Fibroblast of upper back skin (primary cell): Measurements from ENCODE around the gene SLC18A3.

ENCODE experiments used
- DNase-seq: peaks from one replicate; pipeline ENCODE4 v3.0.0-alpha.2; 2013

SLC18A3 gene

DNA sequence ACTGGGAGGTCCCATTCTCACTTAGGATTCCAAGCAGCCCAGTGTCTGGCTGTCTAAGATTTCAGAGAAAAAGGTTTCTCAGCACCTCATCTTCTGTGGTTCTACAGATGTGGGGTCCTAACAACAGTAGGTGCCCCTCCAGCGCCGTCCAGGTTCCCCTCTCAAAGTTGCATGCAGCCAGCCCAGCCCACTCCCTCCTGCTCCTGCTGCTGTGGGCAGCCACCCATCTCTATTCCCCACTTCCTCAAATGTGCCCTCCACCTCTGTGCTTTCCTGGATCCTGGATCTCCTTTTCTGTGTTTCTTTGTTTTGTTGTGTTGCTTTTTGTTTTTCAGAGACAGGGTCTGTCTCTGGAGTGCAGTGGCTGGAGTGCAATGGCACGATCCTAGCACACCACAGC lies 13.3 kb upstream of the SLC18A3 start:
- DNase-seq: no peak

DNA sequence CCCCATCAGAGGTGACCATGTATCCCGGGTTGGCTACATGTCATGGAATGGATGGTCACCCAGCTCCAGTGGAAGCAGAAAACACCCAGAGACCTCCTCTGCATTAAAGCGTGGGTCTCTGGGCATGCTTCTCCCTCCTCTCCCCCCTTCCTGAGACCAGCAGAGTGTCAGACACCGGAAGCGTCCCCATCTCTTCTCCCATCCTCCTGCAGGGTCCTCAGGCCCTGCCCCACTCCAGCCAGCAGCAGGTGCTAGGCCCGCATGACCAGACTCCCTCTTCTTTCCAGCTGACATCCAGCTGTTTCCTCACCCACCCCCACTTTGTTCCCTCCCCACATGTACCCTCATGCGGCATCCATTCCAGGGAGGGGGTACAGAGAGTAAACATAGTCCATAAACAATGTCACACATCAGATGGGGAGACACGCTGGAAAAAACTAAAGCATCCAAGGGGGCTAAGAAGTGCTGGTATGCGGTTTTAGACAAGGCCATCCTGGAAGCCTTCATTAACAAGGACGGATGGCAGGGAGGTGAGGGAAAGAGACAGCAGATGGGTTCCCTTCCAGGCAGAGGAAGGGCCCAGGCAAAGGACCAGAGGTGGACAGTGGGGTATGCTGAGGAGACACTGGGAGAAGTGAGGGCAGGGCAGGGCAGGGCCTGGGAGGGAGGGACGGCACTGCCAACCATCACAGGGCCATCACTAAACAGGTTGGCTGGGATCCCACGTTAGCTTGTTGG lies 12.5 kb upstream of the SLC18A3 start:
- no peak for DNase-seq

DNA sequence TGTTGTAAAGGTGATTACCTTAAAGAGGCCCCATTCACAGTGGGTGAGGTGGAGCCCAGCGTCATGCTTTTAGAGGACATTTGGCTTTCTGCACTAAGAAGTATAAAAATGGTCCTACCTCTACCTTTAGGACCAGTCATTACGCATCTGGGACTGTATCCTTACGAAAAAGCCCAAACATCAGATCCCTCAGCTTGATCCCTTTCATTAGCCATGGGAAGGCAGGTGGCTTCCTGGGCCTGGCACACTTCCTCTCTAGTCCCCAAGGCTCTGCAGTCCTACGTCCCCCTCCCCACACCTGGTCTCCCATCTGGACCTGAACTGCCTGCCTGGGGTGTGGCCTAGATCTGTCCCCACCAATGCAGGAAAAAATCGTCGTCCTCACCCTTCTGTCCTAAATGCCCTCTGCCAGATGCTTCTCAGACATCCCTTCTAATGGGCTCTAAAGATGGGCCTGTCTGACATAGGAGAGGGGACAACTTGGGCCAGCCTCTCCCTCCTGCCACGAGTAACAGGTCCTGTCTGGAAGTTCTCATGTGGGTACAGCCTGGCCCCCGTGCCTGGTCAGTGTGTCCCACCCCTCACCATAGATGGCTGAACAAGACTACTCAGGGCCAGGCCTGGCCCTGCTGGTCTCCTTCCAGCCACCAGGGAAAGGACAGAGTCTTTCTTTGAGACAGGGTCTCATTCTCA lies 11.8 kb upstream of the SLC18A3 start:
- DNase-seq: no peak

DNA sequence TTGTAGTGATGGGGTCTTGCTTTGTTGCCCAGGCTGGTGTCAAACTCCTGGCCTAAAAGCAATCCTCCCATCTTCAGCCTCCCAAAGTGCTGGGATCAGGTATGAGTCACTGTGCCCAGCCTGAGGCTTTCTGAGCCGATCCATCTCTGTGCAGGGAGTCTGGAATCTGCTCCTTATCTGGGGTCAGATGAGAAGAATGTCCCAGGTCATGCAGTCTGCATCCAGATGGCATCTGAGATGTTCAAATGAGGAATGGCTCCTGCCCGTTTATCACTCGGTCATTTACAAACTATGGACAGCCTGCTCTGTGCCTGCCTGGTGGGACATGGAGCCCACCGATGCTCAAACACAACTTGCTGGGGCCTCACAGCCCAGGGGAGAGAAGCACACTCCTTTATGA lies 11.1 kb upstream of the SLC18A3 start:
- no peak for DNase-seq

DNA sequence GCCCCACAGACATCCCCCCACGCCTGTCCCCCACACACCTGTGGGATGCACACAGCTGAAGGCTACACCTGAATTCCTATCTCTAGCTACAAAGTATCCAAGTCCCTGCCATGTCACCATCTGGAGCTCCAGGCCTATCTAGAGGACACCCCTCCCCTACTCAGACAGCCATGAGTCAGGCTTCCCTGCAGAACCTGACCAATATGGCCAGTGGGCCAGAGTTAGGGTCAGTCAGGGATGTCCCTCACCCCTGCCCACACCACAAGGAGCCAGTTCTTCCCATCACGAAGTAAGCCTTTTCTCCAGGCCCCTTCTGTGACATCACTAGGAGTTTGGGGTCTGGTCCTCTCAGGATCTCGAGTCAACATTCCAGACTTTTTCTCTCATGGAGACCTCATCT lies 10.6 kb upstream of the SLC18A3 start:
- no peak for DNase-seq

DNA sequence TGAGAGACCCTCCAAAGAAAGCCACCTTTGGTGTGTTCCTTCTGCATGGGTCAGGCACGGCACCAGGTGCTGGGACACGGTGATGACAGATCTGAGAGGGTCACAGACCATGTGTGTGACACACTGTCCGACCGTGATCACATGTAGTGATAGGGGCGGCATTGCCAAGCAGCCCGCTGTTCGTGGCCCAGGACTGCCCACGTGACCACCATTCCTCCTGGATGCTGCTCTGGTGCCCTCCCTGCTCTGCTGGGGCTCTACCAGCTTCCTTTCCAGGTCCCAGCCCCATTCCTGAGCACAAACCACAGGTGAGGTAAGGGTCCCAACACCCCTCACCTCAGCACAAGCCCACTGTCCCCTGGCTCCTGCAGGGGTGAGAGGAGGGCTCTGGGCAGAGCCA lies 10.1 kb upstream of the SLC18A3 start:
- no peak for DNase-seq

DNA sequence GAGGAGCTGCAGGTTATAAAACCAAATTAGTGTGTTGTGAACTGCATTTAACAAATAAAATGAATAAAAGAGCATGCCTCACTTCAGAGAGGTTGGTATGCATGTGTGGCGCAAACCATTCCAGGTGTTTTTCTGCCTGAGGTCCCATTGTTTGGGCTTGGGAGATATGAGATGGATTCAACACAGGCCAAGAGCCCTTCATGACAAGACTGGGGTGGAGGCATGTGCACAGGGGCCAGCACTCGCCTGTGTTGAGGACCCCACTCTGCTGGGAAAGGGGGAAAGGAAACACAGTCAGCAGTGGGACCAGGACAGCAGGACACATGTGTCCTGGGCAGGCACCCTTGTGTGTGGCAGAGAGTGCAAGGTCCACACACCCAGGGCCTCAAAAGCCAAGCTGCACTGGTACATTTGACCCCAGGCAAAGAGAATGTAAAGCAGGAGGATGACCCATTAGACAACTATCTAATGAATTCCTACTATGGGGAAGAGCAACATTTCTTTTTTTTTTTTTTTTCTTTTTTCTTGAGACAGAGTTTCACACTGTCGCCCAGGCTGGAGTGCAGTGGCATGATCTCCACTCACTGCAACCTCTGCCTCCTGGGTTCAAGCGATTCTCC lies 9.2 kb upstream of the SLC18A3 start:
- no peak for DNase-seq

DNA sequence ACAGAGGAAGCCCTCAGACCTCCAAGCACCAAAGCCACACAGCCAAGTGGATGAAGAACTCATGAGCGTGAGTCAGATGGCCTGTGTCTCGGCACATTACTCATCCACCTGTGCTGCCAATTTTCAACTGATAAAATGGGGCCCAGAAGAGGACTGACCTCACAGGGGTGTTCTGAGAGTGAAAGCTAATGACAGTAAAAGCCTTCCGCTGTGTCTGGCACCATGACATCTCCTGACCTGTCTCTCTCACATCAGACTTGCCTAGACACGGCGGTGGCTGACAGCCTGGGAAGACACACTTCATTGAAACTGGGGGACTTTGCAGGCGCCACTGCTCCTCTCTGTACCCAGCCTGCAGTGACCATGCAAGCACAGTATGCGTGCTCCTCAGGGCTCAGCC lies 8.3 kb upstream of the SLC18A3 start:
- no peak for DNase-seq

DNA sequence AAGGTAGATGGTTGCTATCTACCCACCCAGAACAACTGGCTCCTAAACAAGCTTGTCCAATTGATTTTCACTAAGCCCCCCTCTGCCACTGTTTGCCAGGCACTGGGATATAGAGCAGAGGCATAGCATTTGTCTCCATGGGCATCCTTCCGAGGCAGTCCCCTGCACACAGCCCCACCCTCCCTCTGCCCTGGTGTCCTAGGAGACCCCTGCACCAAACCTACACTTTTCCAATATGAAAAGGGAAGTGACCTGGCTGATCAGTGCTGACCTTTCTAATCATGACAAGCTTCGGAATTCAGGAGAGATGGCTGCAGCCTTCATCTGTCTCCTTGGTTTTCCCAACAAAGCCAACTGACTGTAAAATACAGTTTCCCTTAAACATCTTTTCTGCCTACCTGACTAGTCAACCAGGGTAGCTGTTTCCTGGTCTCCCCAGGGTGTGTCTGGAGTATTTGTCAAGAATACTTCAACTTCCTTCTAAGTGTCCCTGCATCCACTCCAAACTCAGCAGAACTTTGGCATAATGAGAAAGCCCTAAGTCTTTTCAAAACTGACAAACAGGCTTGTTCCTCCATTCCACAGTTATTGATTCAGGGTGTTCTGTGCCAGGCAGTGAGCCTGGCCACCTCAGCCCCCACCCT lies 7.6 kb upstream of the SLC18A3 start:
- no peak for DNase-seq

DNA sequence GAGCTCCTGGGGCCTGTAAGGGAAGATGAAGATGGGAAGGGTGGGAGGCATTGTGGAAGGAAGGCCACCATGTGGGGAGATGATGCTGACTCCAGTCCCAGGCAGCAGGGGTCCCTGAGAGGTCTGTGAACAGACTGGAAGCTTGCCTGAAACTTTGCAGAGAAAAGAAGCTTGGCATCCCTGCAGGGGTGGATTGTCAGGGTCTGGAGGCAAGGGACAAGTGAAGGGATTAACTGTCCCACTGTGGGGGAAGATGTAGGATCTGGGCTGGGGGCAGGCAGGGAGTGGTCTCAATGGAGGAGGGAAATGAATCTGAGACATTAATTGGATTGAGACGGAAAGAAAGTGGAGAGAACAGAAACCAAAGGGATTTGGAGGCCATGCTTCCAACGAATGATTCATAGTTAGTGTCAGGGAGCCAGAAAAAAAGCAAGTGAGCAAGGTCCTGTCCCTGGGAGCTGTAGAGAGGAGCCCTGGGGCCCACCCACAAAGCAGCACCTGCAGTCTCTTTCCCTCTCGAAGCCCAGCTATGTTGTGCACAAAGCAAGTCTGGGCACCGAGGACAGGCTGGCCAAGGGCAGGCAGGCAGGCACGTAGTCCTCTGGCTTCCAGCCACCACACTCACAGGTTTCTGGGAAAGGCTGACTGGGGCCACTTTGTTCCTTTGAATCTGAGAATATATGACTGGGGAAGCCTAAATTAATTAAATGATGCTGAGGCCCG lies 4.7 kb upstream of the SLC18A3 start:
- DNase-seq: no peak

DNA sequence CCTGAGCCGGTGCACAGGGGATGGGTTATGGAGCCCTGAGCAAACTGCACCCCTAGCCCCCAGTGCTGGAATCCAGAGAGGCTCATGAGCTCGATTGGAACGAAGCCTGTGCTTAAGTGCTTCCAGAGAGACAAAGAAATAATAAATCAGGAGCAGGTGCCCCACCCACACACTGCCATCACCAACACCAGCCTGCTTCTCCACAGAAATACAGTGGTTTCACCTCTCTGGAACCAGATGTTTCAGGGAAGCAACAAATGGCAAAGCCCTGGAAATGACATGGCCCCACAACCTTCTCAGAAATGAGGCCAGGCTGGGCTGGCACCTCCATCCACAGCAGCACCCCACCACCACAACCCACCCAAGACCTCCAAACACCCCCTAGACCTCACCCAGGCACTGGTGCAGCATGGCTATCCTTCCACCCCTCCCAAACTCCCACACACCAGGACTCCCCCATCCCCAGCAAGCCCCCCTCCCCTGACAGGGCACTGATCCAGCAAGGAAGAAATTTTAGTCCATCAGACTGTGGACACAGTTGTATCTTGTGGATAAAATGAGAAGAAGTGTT lies 4.1 kb upstream of the SLC18A3 start:
- no peak for DNase-seq

DNA sequence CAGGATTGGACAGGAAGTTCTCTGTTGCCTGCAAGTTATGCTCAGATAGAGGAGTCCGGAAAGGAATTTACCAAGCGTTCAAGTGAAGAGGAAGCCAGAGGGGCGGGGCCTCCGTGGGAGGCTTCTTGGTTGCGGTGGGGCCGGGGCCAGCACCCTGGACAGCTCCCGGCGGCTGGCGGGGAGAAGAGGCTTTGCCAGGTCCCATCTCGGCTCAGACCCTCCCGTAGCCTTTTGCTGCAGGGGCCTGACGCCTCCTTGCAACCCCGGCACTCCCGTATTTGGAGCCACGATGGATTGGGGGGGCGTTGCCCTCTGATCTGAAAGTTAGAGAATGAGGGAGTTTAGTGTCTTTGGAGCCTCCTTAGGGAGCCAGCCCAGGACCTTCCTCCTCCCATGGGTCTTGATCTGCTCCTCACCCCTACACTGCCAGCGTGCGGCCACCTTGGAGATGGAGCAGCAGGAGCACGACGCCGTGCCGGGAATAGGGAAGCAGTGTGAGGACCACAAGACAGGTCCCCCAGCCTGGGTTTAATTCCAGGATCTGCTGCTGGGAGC lies 3.1 kb upstream of the SLC18A3 start:
- DNase-seq: peak; percentile 67

DNA sequence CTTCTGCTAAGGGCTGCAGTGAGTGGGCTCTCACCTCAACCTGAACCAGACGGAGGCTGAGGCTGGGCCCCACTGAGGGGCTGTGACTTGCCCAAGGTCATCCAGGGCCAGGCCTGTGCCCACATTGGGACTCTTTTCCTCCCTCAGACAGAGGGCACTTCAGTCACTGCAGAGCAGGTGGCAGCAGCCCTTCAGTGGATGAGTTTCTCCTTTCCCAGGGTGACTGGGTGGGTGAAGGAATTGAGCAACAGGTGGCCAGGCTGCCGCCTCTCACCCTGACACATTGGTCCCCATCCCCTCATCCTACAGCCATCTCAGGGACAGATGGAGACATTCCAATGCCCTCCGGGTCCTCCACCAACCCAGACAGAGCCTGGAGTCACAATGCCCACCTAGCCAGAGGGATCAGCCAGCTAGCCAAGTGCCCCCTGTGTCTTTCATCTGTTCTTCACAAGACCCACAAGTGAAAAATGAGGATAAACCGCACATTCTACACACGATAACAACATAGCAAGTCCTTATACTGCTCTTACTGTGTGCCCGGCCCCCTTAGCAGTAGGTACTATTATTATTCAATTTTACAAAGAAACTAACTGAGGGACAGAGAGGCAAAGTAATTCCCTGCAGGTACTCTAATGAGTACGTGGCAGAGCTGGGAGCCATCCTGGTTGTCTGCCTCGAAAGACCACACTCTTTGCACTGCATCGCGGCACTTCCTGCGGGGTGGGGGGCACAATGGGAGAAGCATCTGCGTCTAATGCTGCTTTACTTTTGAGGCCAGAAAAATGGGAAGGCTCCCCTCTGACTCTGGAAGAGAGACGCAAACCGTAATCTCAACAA lies 1.7 kb upstream of the SLC18A3 start:
- DNase-seq: no peak

DNA sequence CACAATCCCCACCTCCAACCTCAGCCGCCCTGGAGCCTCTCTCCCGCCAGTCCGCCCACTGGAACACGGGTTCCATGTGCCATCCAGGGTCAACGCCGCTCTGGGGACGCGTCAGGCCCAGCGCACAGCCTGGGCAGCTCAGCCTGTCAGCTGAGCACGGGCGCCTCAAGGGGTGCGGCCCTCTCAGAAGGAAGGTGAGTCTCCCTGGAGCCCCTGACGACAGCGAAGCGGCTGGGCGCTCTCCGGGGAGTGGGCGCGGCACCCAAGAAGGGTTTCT lies 1.2 kb upstream of the SLC18A3 start:
- DNase-seq: no peak

DNA sequence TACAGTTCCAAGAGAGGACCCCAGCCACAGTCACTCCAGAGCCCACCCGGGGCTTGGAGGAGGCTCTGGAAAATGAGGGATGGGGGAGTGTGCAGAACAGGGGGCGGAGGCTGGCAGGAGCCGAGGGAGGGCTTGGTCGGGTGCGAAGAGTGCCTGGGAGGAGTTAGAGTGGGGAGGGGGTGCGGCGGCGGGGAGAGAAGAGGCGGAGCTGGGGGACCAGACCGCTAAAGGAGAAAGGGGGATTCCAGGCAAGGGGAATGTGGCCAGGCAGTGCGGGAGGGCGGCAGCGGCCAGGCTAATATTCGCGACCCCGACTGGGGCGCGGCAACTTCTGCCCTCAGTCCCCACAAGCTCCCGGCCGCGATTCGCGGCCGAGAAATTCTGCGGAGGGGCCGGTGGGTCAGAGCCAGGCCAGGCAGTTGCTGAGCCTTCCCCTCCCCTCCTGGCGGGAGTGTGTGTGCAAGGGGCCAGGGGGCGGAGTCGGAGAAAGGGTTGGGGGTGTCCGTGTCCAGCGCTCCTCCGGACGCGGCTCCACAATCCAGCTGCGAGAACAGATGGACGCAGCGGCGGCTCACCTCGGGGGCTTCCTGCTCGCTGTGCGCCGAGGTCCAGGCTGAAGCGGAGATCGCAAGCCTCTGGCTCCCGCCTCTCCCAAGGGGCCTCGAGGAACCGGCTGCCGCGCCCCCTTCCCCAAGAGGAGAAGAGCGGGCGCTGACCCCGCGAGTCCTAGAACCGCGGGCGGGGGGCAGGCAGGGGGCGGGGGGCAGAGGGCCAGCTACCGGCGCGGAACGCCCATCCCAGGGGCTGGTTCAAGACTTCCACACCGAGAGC lies 612 bp upstream of the SLC18A3 start:
- no peak for DNase-seq

DNA sequence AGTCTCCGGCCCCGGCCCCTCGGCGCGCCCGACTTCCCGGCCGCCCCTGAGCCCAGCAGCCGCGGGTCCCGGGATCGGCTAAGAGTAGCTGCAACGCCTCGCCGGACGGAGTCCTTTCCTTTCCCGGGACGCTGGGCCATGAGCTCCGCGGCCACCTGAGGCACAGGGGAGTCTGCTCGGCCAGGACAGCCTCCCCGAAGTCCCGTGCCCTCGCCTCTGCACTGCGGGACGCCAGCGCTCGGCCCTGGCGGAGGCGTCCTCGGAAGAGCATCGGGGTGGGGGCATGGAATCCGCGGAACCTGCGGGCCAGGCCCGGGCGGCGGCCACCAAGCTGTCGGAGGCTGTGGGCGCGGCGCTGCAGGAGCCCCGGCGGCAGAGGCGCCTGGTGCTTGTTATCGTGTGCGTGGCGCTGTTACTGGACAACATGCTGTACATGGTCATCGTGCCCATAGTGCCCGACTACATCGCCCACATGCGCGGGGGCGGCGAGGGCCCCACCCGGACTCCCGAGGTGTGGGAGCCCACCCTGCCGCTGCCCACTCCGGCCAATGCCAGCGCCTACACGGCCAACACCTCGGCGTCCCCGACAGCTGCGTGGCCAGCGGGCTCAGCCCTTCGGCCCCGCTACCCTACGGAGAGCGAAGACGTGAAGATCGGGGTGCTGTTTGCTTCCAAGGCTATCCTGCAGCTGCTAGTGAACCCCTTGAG lies 502 bp downstream of the SLC18A3 start:
- DNase-seq: no peak

DNA sequence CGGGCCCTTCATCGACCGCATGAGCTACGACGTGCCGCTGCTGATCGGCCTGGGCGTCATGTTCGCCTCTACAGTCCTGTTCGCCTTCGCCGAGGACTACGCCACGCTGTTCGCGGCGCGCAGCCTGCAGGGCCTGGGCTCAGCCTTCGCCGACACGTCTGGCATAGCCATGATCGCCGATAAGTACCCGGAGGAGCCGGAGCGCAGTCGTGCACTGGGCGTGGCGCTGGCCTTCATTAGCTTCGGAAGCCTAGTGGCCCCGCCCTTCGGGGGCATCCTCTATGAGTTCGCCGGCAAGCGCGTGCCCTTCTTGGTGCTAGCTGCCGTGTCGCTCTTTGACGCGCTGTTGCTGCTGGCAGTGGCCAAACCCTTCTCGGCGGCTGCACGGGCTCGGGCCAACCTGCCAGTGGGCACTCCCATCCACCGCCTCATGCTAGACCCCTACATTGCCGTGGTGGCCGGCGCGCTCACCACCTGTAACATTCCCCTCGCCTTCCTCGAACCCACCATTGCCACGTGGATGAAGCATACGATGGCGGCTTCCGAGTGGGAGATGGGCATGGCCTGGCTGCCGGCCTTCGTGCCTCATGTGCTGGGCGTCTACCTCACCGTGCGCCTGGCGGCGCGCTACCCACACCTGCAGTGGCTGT lies 1.2 kb downstream of the SLC18A3 start:
- no peak for DNase-seq

DNA sequence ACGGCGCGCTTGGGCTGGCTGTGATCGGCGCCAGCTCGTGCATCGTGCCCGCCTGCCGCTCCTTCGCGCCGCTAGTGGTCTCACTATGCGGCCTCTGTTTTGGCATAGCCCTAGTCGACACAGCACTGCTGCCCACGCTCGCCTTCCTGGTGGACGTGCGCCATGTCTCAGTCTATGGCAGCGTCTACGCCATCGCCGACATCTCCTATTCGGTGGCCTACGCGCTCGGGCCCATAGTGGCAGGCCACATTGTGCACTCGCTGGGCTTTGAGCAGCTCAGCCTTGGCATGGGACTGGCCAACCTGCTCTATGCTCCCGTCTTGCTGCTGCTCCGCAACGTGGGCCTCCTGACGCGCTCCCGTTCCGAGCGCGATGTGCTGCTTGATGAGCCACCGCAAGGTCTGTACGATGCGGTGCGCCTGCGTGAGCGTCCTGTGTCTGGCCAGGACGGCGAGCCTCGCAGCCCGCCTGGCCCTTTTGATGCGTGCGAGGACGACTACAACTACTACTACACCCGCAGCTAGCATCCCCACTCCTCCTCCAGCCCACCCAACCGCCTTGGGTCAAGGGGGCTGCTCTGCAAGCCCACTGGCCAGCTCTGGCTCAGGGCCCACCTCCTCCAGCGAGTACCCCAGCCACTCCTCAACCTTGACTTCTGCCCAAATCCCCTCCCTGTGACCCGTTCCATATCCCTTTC lies 1.9 kb downstream of the SLC18A3 start:
- DNase-seq: no peak
